ENCODE measurements around the gene PTGES3L. TPM values are rescaled to one million over a fixed set of nuclear protein-coding genes. Genes with fewer than 3 reads are reported as not detected.

PTGES3L gene
- total and polyA plus RNA-seq, 2 of the 13 experiments (the other 11 are each of a cell fraction or from before 2014, with no cell fraction given) = 1.2 to 2.9 TPM

DNA sequence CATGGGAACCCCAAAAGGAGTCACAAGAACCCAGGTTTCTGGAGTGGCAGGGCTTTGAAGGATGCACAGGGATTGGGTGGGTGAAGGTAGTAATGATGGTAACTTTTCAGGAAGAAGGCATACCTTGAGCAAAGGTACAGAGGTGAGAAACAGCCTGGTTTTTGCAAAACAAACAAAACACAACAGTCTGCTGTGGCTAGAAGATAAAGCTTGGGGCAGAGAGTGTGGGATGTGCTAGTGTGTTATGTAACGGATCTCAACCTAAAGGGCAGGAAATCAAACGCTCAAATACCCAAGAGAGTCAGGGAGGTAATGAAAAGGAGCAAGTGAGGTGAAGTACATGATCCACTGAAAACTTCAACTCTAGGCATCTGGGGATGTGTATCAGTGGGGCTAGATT lies 4.6 kb downstream of the PTGES3L start (continued):
- TF ChIP-seq, protein P1, sequence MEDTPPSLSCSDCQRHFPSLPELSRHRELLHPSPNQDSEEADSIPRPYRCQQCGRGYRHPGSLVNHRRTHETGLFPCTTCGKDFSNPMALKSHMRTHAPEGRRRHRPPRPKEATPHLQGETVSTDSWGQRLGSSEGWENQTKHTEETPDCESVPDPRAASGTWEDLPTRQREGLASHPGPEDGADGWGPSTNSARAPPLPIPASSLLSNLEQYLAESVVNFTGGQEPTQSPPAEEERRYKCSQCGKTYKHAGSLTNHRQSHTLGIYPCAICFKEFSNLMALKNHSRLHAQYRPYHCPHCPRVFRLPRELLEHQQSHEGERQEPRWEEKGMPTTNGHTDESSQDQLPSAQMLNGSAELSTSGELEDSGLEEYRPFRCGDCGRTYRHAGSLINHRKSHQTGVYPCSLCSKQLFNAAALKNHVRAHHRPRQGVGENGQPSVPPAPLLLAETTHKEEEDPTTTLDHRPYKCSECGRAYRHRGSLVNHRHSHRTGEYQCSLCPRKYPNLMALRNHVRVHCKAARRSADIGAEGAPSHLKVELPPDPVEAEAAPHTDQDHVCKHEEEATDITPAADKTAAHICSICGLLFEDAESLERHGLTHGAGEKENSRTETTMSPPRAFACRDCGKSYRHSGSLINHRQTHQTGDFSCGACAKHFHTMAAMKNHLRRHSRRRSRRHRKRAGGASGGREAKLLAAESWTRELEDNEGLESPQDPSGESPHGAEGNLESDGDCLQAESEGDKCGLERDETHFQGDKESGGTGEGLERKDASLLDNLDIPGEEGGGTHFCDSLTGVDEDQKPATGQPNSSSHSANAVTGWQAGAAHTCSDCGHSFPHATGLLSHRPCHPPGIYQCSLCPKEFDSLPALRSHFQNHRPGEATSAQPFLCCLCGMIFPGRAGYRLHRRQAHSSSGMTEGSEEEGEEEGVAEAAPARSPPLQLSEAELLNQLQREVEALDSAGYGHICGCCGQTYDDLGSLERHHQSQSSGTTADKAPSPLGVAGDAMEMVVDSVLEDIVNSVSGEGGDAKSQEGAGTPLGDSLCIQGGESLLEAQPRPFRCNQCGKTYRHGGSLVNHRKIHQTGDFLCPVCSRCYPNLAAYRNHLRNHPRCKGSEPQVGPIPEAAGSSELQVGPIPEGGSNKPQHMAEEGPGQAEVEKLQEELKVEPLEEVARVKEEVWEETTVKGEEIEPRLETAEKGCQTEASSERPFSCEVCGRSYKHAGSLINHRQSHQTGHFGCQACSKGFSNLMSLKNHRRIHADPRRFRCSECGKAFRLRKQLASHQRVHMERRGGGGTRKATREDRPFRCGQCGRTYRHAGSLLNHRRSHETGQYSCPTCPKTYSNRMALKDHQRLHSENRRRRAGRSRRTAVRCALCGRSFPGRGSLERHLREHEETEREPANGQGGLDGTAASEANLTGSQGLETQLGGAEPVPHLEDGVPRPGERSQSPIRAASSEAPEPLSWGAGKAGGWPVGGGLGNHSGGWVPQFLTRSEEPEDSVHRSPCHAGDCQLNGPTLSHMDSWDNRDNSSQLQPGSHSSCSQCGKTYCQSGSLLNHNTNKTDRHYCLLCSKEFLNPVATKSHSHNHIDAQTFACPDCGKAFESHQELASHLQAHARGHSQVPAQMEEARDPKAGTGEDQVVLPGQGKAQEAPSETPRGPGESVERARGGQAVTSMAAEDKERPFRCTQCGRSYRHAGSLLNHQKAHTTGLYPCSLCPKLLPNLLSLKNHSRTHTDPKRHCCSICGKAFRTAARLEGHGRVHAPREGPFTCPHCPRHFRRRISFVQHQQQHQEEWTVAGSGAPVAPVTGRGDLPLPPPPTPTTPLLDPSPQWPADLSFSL (CRISPR knock-in tag; IDR thresholded peaks at IDR 0.05) = no peak
- TF ChIP-seq, protein P2, sequence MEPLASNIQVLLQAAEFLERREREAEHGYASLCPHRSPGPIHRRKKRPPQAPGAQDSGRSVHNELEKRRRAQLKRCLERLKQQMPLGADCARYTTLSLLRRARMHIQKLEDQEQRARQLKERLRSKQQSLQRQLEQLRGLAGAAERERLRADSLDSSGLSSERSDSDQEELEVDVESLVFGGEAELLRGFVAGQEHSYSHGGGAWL (CRISPR knock-in tag; IDR thresholded peaks at IDR 0.05) = no peak
- TF ChIP-seq, protein P3, sequence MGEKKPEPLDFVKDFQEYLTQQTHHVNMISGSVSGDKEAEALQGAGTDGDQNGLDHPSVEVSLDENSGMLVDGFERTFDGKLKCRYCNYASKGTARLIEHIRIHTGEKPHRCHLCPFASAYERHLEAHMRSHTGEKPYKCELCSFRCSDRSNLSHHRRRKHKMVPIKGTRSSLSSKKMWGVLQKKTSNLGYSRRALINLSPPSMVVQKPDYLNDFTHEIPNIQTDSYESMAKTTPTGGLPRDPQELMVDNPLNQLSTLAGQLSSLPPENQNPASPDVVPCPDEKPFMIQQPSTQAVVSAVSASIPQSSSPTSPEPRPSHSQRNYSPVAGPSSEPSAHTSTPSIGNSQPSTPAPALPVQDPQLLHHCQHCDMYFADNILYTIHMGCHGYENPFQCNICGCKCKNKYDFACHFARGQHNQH (CRISPR knock-in tag; IDR thresholded peaks at IDR 0.05) = no peak
- no peak for TF ChIP-seq ZNF12 (CRISPR knock-in tag; IDR thresholded peaks at IDR 0.05)
- no peak for TF ChIP-seq ZNF17 (CRISPR knock-in tag; IDR thresholded peaks at IDR 0.05)
- TF ChIP-seq, protein P4, sequence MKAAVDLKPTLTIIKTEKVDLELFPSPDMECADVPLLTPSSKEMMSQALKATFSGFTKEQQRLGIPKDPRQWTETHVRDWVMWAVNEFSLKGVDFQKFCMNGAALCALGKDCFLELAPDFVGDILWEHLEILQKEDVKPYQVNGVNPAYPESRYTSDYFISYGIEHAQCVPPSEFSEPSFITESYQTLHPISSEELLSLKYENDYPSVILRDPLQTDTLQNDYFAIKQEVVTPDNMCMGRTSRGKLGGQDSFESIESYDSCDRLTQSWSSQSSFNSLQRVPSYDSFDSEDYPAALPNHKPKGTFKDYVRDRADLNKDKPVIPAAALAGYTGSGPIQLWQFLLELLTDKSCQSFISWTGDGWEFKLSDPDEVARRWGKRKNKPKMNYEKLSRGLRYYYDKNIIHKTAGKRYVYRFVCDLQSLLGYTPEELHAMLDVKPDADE (CRISPR knock-in tag; IDR thresholded peaks at IDR 0.05) = no peak
- TF ChIP-seq, protein P5, sequence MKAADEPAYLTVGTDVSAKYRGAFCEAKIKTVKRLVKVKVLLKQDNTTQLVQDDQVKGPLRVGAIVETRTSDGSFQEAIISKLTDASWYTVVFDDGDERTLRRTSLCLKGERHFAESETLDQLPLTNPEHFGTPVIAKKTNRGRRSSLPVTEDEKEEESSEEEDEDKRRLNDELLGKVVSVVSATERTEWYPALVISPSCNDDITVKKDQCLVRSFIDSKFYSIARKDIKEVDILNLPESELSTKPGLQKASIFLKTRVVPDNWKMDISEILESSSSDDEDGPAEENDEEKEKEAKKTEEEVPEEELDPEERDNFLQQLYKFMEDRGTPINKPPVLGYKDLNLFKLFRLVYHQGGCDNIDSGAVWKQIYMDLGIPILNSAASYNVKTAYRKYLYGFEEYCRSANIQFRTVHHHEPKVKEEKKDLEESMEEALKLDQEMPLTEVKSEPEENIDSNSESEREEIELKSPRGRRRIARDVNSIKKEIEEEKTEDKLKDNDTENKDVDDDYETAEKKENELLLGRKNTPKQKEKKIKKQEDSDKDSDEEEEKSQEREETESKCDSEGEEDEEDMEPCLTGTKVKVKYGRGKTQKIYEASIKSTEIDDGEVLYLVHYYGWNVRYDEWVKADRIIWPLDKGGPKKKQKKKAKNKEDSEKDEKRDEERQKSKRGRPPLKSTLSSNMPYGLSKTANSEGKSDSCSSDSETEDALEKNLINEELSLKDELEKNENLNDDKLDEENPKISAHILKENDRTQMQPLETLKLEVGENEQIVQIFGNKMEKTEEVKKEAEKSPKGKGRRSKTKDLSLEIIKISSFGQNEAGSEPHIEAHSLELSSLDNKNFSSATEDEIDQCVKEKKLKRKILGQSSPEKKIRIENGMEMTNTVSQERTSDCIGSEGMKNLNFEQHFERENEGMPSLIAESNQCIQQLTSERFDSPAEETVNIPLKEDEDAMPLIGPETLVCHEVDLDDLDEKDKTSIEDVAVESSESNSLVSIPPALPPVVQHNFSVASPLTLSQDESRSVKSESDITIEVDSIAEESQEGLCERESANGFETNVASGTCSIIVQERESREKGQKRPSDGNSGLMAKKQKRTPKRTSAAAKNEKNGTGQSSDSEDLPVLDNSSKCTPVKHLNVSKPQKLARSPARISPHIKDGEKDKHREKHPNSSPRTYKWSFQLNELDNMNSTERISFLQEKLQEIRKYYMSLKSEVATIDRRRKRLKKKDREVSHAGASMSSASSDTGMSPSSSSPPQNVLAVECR (CRISPR knock-in tag; IDR thresholded peaks at IDR 0.05; ENCODE audit: borderline replicate concordance) = no peak

All from HepG2 (cell line).